ENCODE measurements around the gene GHRHR. TPM values are rescaled to one million over a fixed set of nuclear protein-coding genes. Genes with fewer than 3 reads are reported as not detected.

The GHRHR gene
- total RNA-seq, 3 donors from 2014 or later = not detected

DNA sequence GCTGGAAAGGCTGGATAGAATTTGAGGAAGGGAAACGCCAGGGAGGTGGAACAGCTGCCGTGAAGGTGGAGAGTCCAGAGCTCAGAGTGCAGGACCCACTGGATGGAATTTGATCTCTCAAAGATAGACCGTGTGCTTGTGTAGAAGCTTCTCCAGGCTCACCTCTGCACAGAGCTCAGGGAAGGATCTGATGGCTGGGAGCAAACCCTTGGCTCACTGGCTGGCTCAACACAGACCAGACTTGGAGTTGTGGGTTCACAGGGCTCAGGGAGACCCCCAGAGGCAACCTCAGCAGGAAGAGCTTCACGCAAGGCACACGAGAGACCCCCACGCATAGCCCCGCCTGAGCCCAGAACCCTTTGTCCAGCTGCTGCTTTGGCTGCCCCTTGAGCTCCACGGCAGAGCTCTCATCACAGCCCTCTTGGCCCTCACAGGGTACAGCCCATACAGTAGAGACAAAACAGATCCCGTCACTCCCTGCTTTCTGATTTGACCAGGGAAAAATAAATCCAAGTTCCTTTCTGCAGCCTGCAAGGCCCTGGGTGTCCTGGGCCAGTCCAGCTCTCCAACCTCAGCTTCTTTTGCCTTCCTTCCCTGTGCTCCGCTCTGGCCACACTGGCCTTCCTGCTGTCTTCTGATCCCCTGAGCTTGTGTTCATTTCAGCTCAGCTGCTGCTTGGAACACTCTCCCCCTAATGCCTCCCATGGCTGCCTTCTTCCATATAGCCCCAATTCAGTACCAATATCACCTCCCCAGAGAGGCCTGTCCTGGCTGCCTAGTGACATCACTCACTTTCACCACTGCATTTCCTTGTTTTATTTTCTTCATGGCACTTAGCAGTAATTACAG is 26.3 kb downstream of the GHRHR start:
- ATAC-seq (no peak), DNase-seq (no peak)
- Mint-ChIP-seq H3K9me3 (no peaks in the 10 kb centered on the region), H3K27me3 (ENCODE audit: low read depth) (peaks cover 18% of the 10 kb centered on the region), H3K4me3 (no peak overlapping the region), H3K36me3 (ENCODE audit: insufficient read depth) (no peaks in the 10 kb centered on the region), H3K4me1 (ENCODE audit: low read depth) (peaks cover 1% of the 10 kb centered on the region)

DNA sequence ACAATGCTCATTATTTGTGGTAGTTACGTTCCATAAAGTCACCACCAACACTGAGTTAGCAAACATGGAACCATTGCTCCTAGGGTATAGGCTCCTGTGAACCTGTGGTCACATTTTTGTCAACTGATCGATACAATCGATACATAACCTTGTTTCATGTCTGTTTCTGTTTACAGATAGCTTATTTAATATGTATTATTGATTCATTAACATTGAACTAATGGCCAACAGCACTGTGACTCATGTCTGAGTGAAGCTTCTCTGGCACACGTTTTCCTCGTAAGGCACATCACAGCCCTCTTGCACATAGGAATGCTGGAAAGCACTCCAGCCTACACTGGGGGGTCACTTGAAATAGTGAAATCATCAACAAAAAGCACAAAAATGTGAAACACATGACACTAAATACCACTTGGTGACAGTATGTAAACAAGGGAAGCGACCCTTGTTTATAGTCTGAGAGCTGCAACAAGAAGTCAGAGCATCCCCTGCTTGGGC is 27.0 kb downstream of the GHRHR start:
- Mint-ChIP-seq H3K27me3 (ENCODE audit: low read depth) (peaks cover 17% of the 10 kb centered on the region), H3K4me3 (no peak overlapping the region), H3K9me3 (no peaks in the 10 kb centered on the region), H3K36me3 (ENCODE audit: insufficient read depth) (no peaks in the 10 kb centered on the region), H3K4me1 (ENCODE audit: low read depth) (peaks cover 1% of the 10 kb centered on the region)
- ATAC-seq = no peak
- DNase-seq = no peak

DNA sequence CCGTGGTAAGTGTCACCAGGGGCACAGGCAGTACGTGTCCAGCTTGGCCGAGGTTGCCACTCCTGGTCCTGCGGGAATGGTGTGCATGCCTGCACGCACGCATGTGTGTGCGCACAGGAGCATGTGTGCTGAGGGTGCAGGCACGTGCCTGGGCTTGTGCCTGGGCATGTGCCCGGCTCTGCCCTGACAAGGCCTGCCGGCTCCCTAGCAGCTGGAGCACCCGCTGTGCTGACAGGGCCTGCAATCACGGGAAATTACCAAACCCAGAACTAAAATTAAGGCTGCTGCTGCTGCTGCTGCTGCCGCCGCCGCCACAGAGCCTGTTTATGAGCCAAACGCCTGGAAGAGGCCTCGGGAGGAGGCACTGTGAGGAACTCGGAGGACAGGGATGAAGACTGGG is 28.7 kb downstream of the GHRHR start:
- no peak overlapping the region for H3K4me3 Mint-ChIP-seq
- DNase-seq = no peak
- H3K27me3 Mint-ChIP-seq (ENCODE audit: low read depth) = peaks cover 6% of the 10 kb centered on the region
- H3K36me3 Mint-ChIP-seq (ENCODE audit: insufficient read depth) = no peaks in the 10 kb centered on the region
- no peak for ATAC-seq
- no peaks in the 10 kb centered on the region for H3K9me3 Mint-ChIP-seq
- no peaks in the 10 kb centered on the region for H3K4me1 Mint-ChIP-seq (ENCODE audit: low read depth)

DNA sequence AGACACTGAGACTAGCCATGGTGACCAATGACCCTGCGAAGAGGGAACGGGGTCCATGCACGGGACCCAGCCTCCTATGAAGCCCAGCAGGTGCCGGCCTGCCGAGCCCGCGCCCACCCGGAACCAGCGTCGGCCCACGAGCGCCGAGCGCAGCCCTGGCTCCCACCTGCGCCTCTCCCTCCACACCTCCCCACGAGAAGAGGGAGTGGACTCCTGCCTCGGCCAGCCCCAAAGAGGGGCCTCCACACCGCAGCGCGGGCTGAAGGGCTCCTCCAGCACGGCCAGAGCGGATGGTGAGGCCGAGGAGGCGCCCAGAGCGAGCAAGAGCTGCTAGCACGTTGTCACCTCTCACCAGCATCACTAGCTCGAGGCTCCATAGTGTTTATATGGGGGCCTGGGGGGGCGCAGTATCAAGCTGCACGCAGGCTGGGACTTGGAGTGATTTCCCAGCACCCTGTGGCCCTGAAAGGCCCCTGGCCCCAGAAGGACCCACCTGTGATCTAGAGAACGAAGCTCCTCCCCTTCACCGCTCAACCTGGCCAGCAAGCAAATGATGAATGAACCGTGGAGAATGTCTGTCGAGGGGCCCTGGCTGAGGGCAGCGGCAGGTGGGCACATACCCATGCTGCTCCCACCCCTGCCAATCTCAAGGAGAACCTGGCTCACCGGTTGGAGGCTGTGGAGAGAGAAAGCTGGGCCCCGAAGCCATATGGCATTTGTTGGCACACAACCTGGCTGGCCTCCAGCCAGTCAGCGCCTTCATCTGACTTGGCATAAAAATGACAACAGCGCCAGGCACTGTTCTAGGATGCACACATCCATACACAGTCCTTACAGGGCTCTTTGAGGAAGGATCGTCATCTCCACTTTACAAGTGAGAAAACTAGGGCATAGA is 30.7 kb downstream of the GHRHR start:
- DNase-seq = no peak
- ATAC-seq = no peak
- H3K9me3 Mint-ChIP-seq = no peaks in the 10 kb centered on the region
- no peaks in the 10 kb centered on the region for H3K36me3 Mint-ChIP-seq (ENCODE audit: insufficient read depth)
- H3K4me3 Mint-ChIP-seq = no peak overlapping the region
- H3K27me3 Mint-ChIP-seq (ENCODE audit: low read depth) = peaks cover 4% of the 10 kb centered on the region
- H3K4me1 Mint-ChIP-seq (ENCODE audit: low read depth) = no peaks in the 10 kb centered on the region

DNA sequence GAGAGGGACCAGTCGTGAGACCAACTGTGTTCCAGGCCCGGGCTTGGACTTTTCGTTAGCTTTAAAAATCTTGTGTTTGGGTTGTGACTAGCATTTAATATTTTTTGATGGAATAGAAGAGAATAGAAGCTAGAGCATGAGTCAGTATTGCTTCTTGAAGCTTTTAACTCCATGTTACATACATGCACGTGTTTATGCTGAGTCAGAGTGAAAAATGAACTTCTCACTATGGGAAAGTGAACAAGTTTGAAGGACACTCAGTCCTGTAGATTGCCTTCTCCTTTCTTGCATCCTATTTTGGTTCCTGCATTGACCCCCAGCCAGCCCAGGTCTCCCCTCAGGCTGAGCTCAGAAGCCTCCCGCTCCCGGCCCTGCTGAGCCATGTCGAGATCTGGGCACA is 31.8 kb downstream of the GHRHR start:
- no peak overlapping the region for H3K4me3 Mint-ChIP-seq
- H3K27me3 Mint-ChIP-seq (ENCODE audit: low read depth) = peaks cover 2% of the 10 kb centered on the region

DNA sequence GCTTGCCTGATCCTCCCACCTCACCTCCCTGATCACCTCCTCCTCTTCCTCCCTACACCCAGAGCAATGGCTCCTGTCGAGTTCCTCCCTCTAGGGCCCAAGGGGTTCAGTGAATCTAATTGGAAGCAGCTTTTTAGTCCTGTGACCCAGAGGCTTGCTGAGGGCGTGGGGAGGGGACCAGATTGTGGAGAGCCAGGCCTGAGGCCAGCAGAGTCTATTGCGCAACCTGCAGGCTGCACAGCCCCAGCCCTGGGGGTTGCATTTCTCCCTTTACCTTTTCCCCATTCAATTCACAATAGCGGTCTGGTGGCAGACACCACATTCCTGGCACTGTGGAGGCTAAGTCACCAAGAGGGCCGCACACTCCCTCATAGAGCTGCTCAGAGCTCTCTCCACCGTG is 32.5 kb downstream of the GHRHR start:
- Mint-ChIP-seq H3K27me3 (ENCODE audit: low read depth) (peaks cover 2% of the 10 kb centered on the region), H3K36me3 (ENCODE audit: insufficient read depth) (no peaks in the 10 kb centered on the region), H3K9me3 (no peaks in the 10 kb centered on the region), H3K4me3 (no peak overlapping the region), H3K4me1 (ENCODE audit: low read depth) (no peaks in the 10 kb centered on the region)
- ATAC-seq (no peak), DNase-seq (no peak)

More for the DNA sequence above, 31.8 kb downstream of the GHRHR start:
- Mint-ChIP-seq H3K4me1 (ENCODE audit: low read depth) (no peaks in the 10 kb centered on the region), H3K36me3 (ENCODE audit: insufficient read depth) (no peaks in the 10 kb centered on the region), H3K9me3 (no peaks in the 10 kb centered on the region)
- ATAC-seq (no peak), DNase-seq (no peak)

DNA sequence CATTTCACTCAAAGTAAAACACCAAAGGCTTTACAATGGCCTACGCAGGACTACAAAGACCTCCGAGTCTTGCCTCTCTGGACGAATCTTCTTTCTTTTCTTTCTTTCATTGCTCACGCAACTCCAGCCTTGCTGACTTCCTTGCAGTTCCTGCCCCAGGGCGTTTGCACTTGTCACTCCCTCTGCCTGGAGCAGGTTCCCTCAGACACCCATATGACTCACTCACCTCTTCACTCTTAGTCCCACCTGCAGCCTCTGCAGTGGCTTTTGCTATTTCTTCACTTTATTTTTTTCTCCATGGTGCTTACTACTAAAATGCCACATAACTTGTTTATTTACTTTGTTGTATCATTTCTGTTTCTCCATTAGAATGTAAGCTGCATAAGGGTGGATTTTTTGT is 33.1 kb downstream of the GHRHR start:
- Mint-ChIP-seq H3K4me3 (no peak overlapping the region), H3K36me3 (ENCODE audit: insufficient read depth) (no peaks in the 10 kb centered on the region), H3K27me3 (ENCODE audit: low read depth) (peaks cover 2% of the 10 kb centered on the region), H3K9me3 (no peaks in the 10 kb centered on the region), H3K4me1 (ENCODE audit: low read depth) (no peaks in the 10 kb centered on the region)
- no peak for DNase-seq
- ATAC-seq = no peak

DNA sequence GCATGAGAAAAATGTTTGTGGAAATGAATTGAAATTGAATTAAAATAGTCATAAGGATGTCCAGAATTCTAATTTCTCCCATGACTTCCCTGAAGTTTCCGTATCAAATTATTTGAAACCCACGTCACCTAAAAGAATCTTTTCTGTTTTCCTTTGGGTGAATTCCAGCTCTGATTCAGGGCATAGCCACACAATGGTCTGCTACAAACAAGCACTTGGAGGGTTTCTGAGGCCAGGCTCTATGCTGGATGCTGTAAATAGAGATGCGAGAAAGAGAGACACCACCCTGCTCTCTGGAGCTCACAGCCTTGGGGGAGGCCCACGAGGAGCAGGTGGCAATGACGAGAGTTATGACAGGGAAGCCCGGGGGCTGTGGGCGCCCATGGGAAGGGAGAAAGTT is 33.6 kb downstream of the GHRHR start:
- peaks cover 2% of the 10 kb centered on the region for H3K27me3 Mint-ChIP-seq (ENCODE audit: low read depth)
- ATAC-seq = no peak
- no peak for DNase-seq
- H3K36me3 Mint-ChIP-seq (ENCODE audit: insufficient read depth) = no peaks in the 10 kb centered on the region
- H3K9me3 Mint-ChIP-seq = no peaks in the 10 kb centered on the region
- no peaks in the 10 kb centered on the region for H3K4me1 Mint-ChIP-seq (ENCODE audit: low read depth)
- H3K4me3 Mint-ChIP-seq = no peak overlapping the region

DNA sequence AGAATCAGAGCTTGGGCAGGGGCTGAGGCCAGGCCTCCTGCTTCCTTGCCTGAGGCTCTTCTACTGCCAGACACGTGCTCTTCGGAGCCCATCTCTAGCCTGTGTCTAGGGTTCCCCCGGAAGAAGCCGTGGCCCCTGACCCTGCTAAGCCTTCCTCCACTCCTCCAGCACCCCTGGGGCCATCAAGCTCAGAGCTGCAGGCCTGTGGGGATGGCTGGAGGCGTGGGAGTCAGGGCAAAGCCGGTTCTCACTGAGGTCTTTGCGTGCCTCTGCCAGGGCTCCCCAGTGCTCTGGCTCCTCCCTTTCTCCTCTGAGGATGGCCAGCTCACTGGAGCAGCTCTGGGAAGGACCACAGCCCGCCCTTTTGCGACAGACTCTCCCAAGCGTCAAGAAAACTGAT is 34.4 kb downstream of the GHRHR start:
- H3K4me1 Mint-ChIP-seq (ENCODE audit: low read depth) = no peaks in the 10 kb centered on the region

DNA sequence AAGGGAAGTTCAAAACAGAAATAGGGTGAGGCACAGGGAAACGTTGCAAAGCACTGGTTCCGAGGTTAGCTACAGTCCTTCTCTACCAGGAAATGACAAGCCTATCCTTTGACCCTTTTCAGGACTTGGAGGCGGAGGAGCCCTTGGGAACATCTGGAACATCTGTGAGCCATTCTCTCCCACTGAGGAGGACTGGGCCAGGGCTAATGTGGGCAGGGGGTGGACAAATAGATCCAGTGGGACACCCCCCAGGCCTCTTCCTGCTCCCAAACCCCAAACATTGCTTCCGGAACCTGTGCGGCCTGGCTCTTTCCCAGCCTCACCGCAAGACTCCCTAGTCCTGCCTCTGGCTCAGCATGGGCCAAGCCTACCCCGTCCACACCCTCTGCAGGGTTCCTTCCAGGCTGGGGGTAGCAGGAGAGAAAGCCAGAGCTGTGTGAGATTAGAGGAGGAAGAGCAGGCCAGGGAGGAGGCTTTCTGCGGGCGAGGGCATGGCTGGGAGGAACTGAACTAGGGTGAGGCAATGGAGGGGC is 36.5 kb downstream of the GHRHR start:
- Mint-ChIP-seq H3K4me3 (no peak overlapping the region), H3K9me3 (no peaks in the 10 kb centered on the region), H3K4me1 (ENCODE audit: low read depth) (no peaks in the 10 kb centered on the region), H3K27me3 (ENCODE audit: low read depth) (peaks cover 2% of the 10 kb centered on the region), H3K36me3 (ENCODE audit: insufficient read depth) (no peaks in the 10 kb centered on the region)
- no peak for ATAC-seq
- DNase-seq = no peak

More for the DNA sequence above, 34.4 kb downstream of the GHRHR start:
- H3K4me3 Mint-ChIP-seq = no peak overlapping the region
- ATAC-seq = no peak
- no peaks in the 10 kb centered on the region for H3K9me3 Mint-ChIP-seq
- peaks cover 2% of the 10 kb centered on the region for H3K27me3 Mint-ChIP-seq (ENCODE audit: low read depth)
- no peak for DNase-seq
- H3K36me3 Mint-ChIP-seq (ENCODE audit: insufficient read depth) = no peaks in the 10 kb centered on the region

DNA sequence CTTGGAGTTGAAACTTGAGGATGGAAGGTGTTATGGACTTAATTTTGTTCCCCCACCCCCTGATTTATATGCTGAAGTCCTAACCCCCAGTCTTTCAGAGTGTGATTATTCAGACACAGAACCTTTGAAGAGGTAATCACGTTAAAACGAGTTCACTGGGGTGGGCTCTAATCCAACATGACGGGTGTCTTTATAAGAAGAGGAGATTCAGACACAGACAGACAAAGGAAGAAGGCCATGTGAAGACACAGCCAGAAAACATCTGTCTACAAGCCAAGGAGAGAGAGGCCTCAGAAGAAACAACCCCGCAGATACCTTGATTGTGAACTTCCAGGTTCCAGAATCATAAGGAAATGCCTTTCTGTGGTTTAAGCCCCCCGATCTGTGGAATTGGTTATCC is 37.0 kb downstream of the GHRHR start:
- no peak overlapping the region for H3K4me3 Mint-ChIP-seq
- no peaks in the 10 kb centered on the region for H3K9me3 Mint-ChIP-seq
- H3K27me3 Mint-ChIP-seq (ENCODE audit: low read depth) = peaks cover 2% of the 10 kb centered on the region
- no peak for DNase-seq
- ATAC-seq = no peak
- H3K4me1 Mint-ChIP-seq (ENCODE audit: low read depth) = no peaks in the 10 kb centered on the region
- no peaks in the 10 kb centered on the region for H3K36me3 Mint-ChIP-seq (ENCODE audit: insufficient read depth)

DNA sequence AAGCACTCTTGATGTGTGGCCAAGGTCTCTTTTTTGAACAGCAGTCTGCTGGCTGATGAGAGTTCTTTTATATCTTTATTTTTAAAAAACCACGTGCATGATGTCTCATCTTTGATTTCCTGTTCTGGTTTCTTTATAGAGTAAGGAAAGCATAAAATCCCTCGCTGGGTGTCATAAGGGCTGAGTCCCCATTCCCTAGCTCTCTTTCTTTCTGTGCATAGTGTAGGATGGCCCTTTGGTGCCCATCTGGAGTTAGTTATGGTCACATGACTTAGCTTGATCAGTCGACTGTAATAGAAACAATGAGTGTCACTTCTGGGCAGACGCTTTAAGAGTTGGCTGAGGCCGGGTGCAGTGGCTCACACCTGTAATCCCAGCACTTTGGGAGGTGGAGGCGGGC is 38.5 kb downstream of the GHRHR start:
- ATAC-seq (no peak), DNase-seq (no peak)
- Mint-ChIP-seq H3K4me1 (ENCODE audit: low read depth) (no peaks in the 10 kb centered on the region), H3K4me3 (no peak overlapping the region), H3K27me3 (ENCODE audit: low read depth) (peaks cover 2% of the 10 kb centered on the region), H3K9me3 (no peaks in the 10 kb centered on the region), H3K36me3 (ENCODE audit: insufficient read depth) (no peaks in the 10 kb centered on the region)

DNA sequence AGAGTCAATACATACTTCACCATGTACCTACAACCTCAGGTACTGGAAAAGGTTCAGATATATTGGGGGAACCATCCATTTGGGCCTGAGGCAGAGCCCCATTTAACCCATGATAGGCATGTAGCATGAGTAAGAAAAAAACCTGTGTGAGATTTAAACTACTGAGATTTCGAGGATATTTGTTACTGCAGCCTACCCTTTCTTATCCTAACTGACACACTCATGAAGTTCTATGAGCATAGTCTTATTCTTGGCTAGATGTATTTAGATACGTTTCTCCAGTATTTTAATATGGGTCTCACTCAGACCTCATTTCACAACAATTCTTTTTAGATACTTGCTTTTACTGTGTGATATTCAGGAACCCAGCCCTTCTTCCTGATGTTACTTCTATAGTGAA is 39.3 kb downstream of the GHRHR start:
- no peaks in the 10 kb centered on the region for H3K36me3 Mint-ChIP-seq (ENCODE audit: insufficient read depth)
- ATAC-seq (no peak), DNase-seq (no peak)
- no peaks in the 10 kb centered on the region for H3K9me3 Mint-ChIP-seq
- H3K27me3 Mint-ChIP-seq (ENCODE audit: low read depth) = peaks cover 2% of the 10 kb centered on the region
- no peaks in the 10 kb centered on the region for H3K4me1 Mint-ChIP-seq (ENCODE audit: low read depth)
- no peak overlapping the region for H3K4me3 Mint-ChIP-seq

DNA sequence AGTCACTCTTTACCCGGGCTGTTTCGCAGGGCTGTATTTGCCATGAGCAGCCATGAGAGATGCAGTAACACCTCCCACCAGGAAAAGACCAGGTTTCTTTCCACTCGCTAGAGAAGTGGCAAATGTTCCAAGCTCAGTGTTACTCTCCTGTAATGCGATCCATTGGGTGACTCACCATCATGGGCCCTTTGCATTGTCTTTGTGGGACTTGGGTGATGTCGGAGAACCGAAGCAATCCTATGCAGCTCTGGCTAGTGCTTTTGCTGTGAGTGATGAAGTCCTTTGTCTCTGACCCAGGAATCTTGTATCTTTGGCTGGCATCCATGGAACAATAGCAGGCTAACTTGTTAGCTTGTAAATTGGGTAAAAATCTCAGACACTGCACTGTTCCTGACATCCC is 40.0 kb downstream of the GHRHR start:
- Mint-ChIP-seq H3K9me3 (no peaks in the 10 kb centered on the region), H3K36me3 (ENCODE audit: insufficient read depth) (no peaks in the 10 kb centered on the region), H3K4me3 (no peak overlapping the region), H3K27me3 (ENCODE audit: low read depth) (no peaks in the 10 kb centered on the region), H3K4me1 (ENCODE audit: low read depth) (no peaks in the 10 kb centered on the region)
- ATAC-seq (no peak), DNase-seq (no peak)
